CD14-positive monocyte (primary cell): ENCODE measurements around the gene PRELID3B. TPM values are rescaled to one million over a fixed set of nuclear protein-coding genes. Genes with fewer than 3 reads are reported as not detected.

Experiments used
- DNase-seq, 3 donors: peaks; one replicate each; pipeline ENCODE4 v3.0.0-alpha.2; 2011 to 2022
- H2AFZ ChIP-seq: 2 replicates; pipeline ENCODE4 v1.6.0; 2012; ENCODE audit warnings: mild to moderate bottlenecking, low read depth, low read length, inconsistent platforms; ENCODE audit not compliant: insufficient read depth, poor library complexity, severe bottlenecking
- H3K27ac ChIP-seq, 2 donors: 1 replicate in 1 of 2; 2 replicates in 1 of 2; pipeline ENCODE4 v1.5.1; 2012 to 2013; ENCODE audit warnings: low read length in 2 of 2, control low read depth in 1 of 2, inconsistent platforms in 1 of 2, low read depth in 1 of 2, mild to moderate bottlenecking in 1 of 2
- H3K27me3 ChIP-seq, 2 donors: one replicate each; pipeline versions ENCODE4 v1.6.0 to v1.6.1; 2011 to 2013; ENCODE audit warnings: low read length in 2 of 2; ENCODE audit not compliant: control insufficient read depth in 2 of 2, insufficient read depth in 2 of 2
- H3K36me3 ChIP-seq, 2 donors: replicated peaks in 1 of 2; 1 replicate in 1 of 2; 2 replicates in 1 of 2; pipeline versions ENCODE4 v1.5.1 to v1.6.1; 2012 to 2013; ENCODE audit warnings: low read length in 2 of 2, control low read depth in 1 of 2, inconsistent platforms in 1 of 2, mild to moderate bottlenecking in 1 of 2; ENCODE audit not compliant: insufficient read depth in 2 of 2, control insufficient read depth in 1 of 2
- H3K4me1 ChIP-seq, 2 donors: 1 replicate in 1 of 2; 2 replicates in 1 of 2; pipeline versions ENCODE4 v1.5.1 to v1.6.1; 2012 to 2013; ENCODE audit warnings: low read length in 2 of 2, control low read depth in 1 of 2, inconsistent platforms in 1 of 2, mild to moderate bottlenecking in 1 of 2, moderate library complexity in 1 of 2; ENCODE audit not compliant: insufficient read depth in 2 of 2, control insufficient read depth in 1 of 2
- H3K4me2 ChIP-seq: replicated peaks from 2 replicates; pipeline ENCODE3; 2012; ENCODE audit warnings: low read length, moderate library complexity, mild to moderate bottlenecking; ENCODE audit not compliant: poor library complexity, severe bottlenecking; ENCODE audit errors: extremely low read depth
- H3K4me3 ChIP-seq, 3 experiments: fragments of 200-600 bp in 1 of 3; sonication (generic) in 1 of 3; replicated peaks in 1 of 3; 1 replicate in 2 of 3; 2 replicates in 1 of 3; pipeline ENCODE4 v1.5.1; 2011 to 2013; ENCODE audit warnings: low read length in 3 of 3, mild to moderate bottlenecking in 3 of 3, control low read depth in 2 of 3, low read depth in 2 of 3, inconsistent platforms in 1 of 3, moderate library complexity in 1 of 3
- H3K79me2 ChIP-seq: 2 replicates; pipeline ENCODE4 v1.6.0; 2012; ENCODE audit warnings: mild to moderate bottlenecking, control low read depth, inconsistent platforms, low read length, moderate library complexity; ENCODE audit not compliant: insufficient read depth
- H3K9ac ChIP-seq: 2 replicates; pipeline ENCODE4 v1.6.0; 2017; ENCODE audit warnings: low read length, mild to moderate bottlenecking; ENCODE audit not compliant: insufficient read depth, poor library complexity, severe bottlenecking
- H3K9me3 ChIP-seq, 2 donors: replicated peaks in 1 of 2; 1 replicate in 1 of 2; 2 replicates in 1 of 2; pipeline versions ENCODE4 v1.5.1 to v1.6.1; 2012 to 2013; ENCODE audit warnings: low read length in 2 of 2, control low read depth in 1 of 2; ENCODE audit not compliant: control insufficient read depth in 1 of 2, insufficient read depth in 1 of 2
- H4K20me1 ChIP-seq: 2 replicates; pipeline ENCODE4 v1.6.0; 2012; ENCODE audit warnings: mild to moderate bottlenecking, low read length, control low read depth, moderate library complexity; ENCODE audit not compliant: insufficient read depth
- H3K27ac Mint-ChIP-seq, 7 donors: one replicate each; pipeline ENCODE4 v1.8.0; 2020; ENCODE audit warnings: mild to moderate bottlenecking in 7 of 7, mixed read lengths in 7 of 7, moderate library complexity in 6 of 7, inconsistent platforms in 2 of 7
- H3K27me3 Mint-ChIP-seq, 3 donors: one replicate each; pipeline ENCODE4 v1.8.0; 2021 to 2022; ENCODE audit warnings: low read depth in 3 of 3, mild to moderate bottlenecking in 3 of 3, mixed read lengths in 3 of 3, moderate library complexity in 3 of 3, inconsistent platforms in 1 of 3
- H3K36me3 Mint-ChIP-seq, 2 donors: one replicate each; pipeline ENCODE4 v1.8.0; 2020; ENCODE audit warnings: mixed read lengths in 2 of 2, inconsistent platforms in 1 of 2, mild to moderate bottlenecking in 1 of 2
- H3K4me1 Mint-ChIP-seq: one replicate; pipeline ENCODE4 v1.8.0; 2020; ENCODE audit warnings: mild to moderate bottlenecking, mixed read lengths
- H3K4me3 Mint-ChIP-seq, 2 donors: one replicate each; pipeline ENCODE4 v1.8.0; 2020; ENCODE audit warnings: mild to moderate bottlenecking in 2 of 2, mixed read lengths in 2 of 2, moderate library complexity in 1 of 2
- H3K9me3 Mint-ChIP-seq, 7 donors: one replicate each; pipeline ENCODE4 v1.8.0; 2020 to 2022; ENCODE audit warnings: mixed read lengths in 7 of 7, mild to moderate bottlenecking in 6 of 7, moderate library complexity in 6 of 7, inconsistent platforms in 2 of 7
- CTCF ChIP-seq: fragments of 200-600 bp; IDR thresholded peaks from one replicate; pipeline ENCODE4 v1.8.0; 2022; ENCODE audit warnings: antibody characterized with exemption, mild to moderate bottlenecking
- WGBS: methylation state at CpG from one replicate; pipeline ENCODE4 v1.1.5; 2013; ENCODE audit warnings: missing lambda C conversion rate; ENCODE audit not compliant: insufficient coverage; 5-methylcytosine and 5-hydroxymethylcytosine counted together
- intact Hi-C, 2 donors: fragments of 100-400 bp; cut with micrococcal nuclease; formaldehyde crosslinking; loops; one replicate each; pipeline versions ENCODE4 v1.15.0 to v1.15.1; 2023
- polyA plus RNA-seq, 3 donors: library from polyadenylated mRNA; depleted of rRNA in 1 of 3; unstranded in 2 of 3; stranded (reverse) in 1 of 3; fragments of 300-500 nt in 2 of 3; fragments of >200 nt in 1 of 3; fragmentation: Illumina TruSeq in 2 of 3; gene quantifications; 1 replicate in 2 of 3; 2 replicates in 1 of 3; pipeline ENCODE4 v1.2.3, GENCODE V29; 2012 to 2021

The PRELID3B gene
- polyA plus RNA-seq, 3 donors = 16.9 to 21.0 (median 20.1) TPM

GRCh38 chr20:58993332-58994248 is 49.0 kb downstream of the PRELID3B start:
- Histone ChIP-seq H3K27ac (peak overlapping the region in 1 of 2 donors; percentile 53), H3K9me3 (no peaks in the 10 kb centered on the region), H3K36me3 (peaks cover 89 to 100% of the 10 kb centered on the region in 2 donors), H4K20me1 (peaks cover 100% of the 10 kb centered on the region), H3K9ac (no peak overlapping the region), H3K4me1 (peaks cover 0 to 3% of the 10 kb centered on the region in 2 donors), H3K4me3 (no peak overlapping the region), H3K79me2 (peaks cover 30% of the 10 kb centered on the region), H2AFZ (no peak overlapping the region), H3K27me3 (no peaks in the 10 kb centered on the region), H3K4me2 (no peak overlapping the region)
- intact Hi-C loops = loop anchor here in 1 of 2 donors (5.0 kb wide), 1 partner anchor 34 kb away; no protein-coding TSS in a partner anchor
- Mint-ChIP-seq H3K27me3 (peaks cover 0 to 4% (median 0%) of the 10 kb centered on the region in 3 donors), H3K9me3 (no peaks in the 10 kb centered on the region), H3K36me3 (peaks cover 81 to 94% of the 10 kb centered on the region in 2 donors), H3K4me1 (peaks cover 7% of the 10 kb centered on the region), H3K4me3 (no peak overlapping the region), H3K27ac (peak overlapping the region in 5 of 7 donors; percentile 2 to 63 (median 30))
- WGBS = 87% methylated on average over 10 of the region's 23 CpGs
- DNase-seq = no peak
- no peak for TF ChIP-seq CTCF

GRCh38 chr20:58992911-58993310 is 49.7 kb downstream of the PRELID3B start:
- Histone ChIP-seq H4K20me1 (peaks cover 100% of the 10 kb centered on the region), H2AFZ (no peak overlapping the region), H3K27ac (peak overlapping the region in 1 of 2 donors; percentile 53), H3K9me3 (no peaks in the 10 kb centered on the region), H3K79me2 (peaks cover 26% of the 10 kb centered on the region), H3K4me1 (peaks cover 0 to 3% of the 10 kb centered on the region in 2 donors), H3K4me2 (no peak overlapping the region), H3K36me3 (peaks cover 90 to 100% of the 10 kb centered on the region in 2 donors), H3K27me3 (no peaks in the 10 kb centered on the region), H3K9ac (no peak overlapping the region), H3K4me3 (no peak overlapping the region)
- no CpG with 5 or more reads among the region's 3 CpGs for WGBS
- Mint-ChIP-seq H3K9me3 (no peaks in the 10 kb centered on the region), H3K27me3 (peaks cover 0 to 4% (median 0%) of the 10 kb centered on the region in 3 donors), H3K4me3 (no peak overlapping the region), H3K27ac (peak overlapping the region in 3 of 7 donors; percentile 32 to 56 (median 48)), H3K4me1 (peaks cover 7% of the 10 kb centered on the region), H3K36me3 (peaks cover 87 to 94% of the 10 kb centered on the region in 2 donors)
- no peak for DNase-seq
- no peak for TF ChIP-seq CTCF
- intact Hi-C loops = loop anchor here in 1 of 2 donors (5.0 kb wide), 1 partner anchor 34 kb away; no protein-coding TSS in a partner anchor
